Measurements from ENCODE around the gene EDAR. TPM values are rescaled to one million over a fixed set of nuclear protein-coding genes. Genes with fewer than 3 reads are reported as not detected.

EDAR gene
- total RNA-seq, 3 donors from 2014 or later, result 0.05 to 0.13 TPM; not detected in 1

DNA sequence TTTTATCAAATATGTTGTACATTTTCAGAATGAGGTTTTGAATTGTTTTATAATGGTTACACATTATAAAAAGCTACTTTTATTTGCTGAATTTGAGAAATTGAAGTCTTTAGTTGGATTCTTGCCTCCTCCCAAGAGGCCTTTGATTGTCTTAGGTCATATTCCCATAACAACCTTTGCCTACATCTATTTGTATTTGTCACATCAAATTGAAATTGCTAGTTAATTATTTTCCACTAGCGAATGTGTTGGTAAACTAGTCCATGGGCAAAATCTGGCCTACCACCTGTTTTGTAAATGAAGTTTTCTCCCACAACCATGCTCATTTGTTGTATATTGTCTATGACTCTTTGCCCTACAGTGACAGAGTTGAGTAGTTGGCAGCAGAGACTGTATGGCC is 142.0 kb downstream of the EDAR start:
- ATAC-seq, result no peak
- Mint-ChIP-seq H3K36me3 (ENCODE audit: insufficient read depth) (peaks cover 14% of the 10 kb centered on the region), H3K4me1 (ENCODE audit: low read depth) (no peaks in the 10 kb centered on the region), H3K27me3 (ENCODE audit: low read depth) (no peaks in the 10 kb centered on the region), H3K4me3 (no peak overlapping the region), H3K9me3 (no peaks in the 10 kb centered on the region)
- DNase-seq, result no peak

DNA sequence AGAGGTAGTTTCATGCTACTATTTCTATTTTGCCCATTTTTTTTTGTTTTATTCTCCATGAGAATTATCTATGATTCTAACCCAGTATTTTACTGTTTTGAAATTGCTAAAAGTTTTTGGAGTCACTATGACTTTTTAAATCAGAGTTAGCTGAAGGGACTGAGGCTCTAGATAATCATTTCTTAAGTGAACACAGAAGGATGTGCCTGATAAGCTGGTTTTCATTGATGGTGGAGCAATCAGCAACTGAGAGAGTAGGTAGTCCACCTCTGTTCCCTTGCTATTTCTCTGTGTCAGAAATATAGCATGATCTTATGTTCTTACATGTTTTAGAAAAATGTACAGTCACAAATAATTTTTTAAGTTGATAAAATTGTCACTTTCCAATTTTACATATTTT is 143.1 kb downstream of the EDAR start:
- no peak for DNase-seq

More for the DNA sequence above, 143.1 kb downstream of the EDAR start:
- no peak for ATAC-seq
- H3K4me1 Mint-ChIP-seq (ENCODE audit: low read depth), result no peaks in the 10 kb centered on the region
- H3K9me3 Mint-ChIP-seq, result peaks cover 4% of the 10 kb centered on the region
- peaks cover 18% of the 10 kb centered on the region for H3K36me3 Mint-ChIP-seq (ENCODE audit: insufficient read depth)
- H3K27me3 Mint-ChIP-seq (ENCODE audit: low read depth), result no peaks in the 10 kb centered on the region
- H3K4me3 Mint-ChIP-seq, result no peak overlapping the region

Other genes starting within 250 kb of the EDAR start
- 10 to 100 TPM; 12.6 to 14.4 (median 12.7) TPM for gene CCDC138, start 202.4 kb downstream of the EDAR start, total RNA-seq
- gene SH3RF3, start 140.0 kb upstream of the EDAR start, total RNA-seq, result under 1 TPM; 0.33 to 0.98 (median 0.89) TPM

Measured in activated T-cell treated with anti-CD3 and anti-CD28 coated beads, Interleukin-2, amount 50 U/mL, for 4 hours (primary cell).